Peyer's patch (tissue), 4 donors: ENCODE measurements around the gene PRMT5. TPM values are rescaled to one million over a fixed set of nuclear protein-coding genes. Genes with fewer than 3 reads are reported as not detected.
"Not testable (repeated sequence)": the region's sequence is repeated elsewhere in the genome, so short reads cannot be mapped to it uniquely, and the experiment has no call there.

ENCODE experiments used
- DNase-seq, 3 donors: peaks; one replicate each; pipeline ENCODE4 v3.0.0-alpha.2; 2017 to 2019
- H3K27ac ChIP-seq, 4 donors: fragments of 200-600 bp; sonication (generic); one replicate each; pipeline ENCODE4 v1.5.1; 2016 to 2019
- H3K27me3 ChIP-seq, 2 donors: fragments of 200-600 bp; sonication (generic); one replicate each; pipeline ENCODE4 v1.5.1; 2019
- H3K36me3 ChIP-seq, 3 donors: fragments of 200-600 bp; sonication (generic); one replicate each; pipeline ENCODE4 v1.5.1; 2016 to 2019
- H3K4me1 ChIP-seq, 4 donors: fragments of 200-600 bp; sonication (generic); one replicate each; pipeline ENCODE4 v1.5.1; 2016 to 2019
- H3K4me3 ChIP-seq, 4 donors: fragments of 200-600 bp; sonication (generic); 1 replicate in 3 of 4; 2 replicates in 1 of 4; pipeline ENCODE4 v1.5.1; 2016 to 2019; ENCODE audit warnings: mild to moderate bottlenecking in 1 of 4
- H3K9me3 ChIP-seq, 4 donors: fragments of 200-600 bp; sonication (generic); one replicate each; pipeline ENCODE4 v1.5.1; 2016 to 2019; ENCODE audit warnings: mild to moderate bottlenecking in 1 of 4
- POLR2A ChIP-seq, 2 donors: fragments of 450-650 bp; IDR thresholded peaks; one replicate each; pipeline ENCODE4 v1.5.1; 2017; ENCODE audit warnings: antibody characterized with exemption in 2 of 2, mild to moderate bottlenecking in 2 of 2, moderate library complexity in 2 of 2
- total RNA-seq, 4 donors: library from RNA; depleted of rRNA; stranded (reverse); fragments of >200 nt; gene quantifications; one replicate each; pipeline ENCODE4 v1.1.0, GENCODE V29; 2016
- TF ChIP-seq, protein P1 (sequence below), 6 experiments: fragments of 450-650 bp in 4 of 6; fragments of 200-600 bp in 2 of 6; sonication (generic) in 1 of 6; IDR thresholded peaks; one replicate each; pipeline ENCODE4 v1.5.1; 2017 to 2019; ENCODE audit warnings: antibody characterized with exemption in 6 of 6, mild to moderate bottlenecking in 3 of 6, moderate library complexity in 1 of 6

Gene PRMT5
- total RNA-seq, 4 donors from 2014 or later: 20.5 to 41.3 (median 26.6) TPM

DNA sequence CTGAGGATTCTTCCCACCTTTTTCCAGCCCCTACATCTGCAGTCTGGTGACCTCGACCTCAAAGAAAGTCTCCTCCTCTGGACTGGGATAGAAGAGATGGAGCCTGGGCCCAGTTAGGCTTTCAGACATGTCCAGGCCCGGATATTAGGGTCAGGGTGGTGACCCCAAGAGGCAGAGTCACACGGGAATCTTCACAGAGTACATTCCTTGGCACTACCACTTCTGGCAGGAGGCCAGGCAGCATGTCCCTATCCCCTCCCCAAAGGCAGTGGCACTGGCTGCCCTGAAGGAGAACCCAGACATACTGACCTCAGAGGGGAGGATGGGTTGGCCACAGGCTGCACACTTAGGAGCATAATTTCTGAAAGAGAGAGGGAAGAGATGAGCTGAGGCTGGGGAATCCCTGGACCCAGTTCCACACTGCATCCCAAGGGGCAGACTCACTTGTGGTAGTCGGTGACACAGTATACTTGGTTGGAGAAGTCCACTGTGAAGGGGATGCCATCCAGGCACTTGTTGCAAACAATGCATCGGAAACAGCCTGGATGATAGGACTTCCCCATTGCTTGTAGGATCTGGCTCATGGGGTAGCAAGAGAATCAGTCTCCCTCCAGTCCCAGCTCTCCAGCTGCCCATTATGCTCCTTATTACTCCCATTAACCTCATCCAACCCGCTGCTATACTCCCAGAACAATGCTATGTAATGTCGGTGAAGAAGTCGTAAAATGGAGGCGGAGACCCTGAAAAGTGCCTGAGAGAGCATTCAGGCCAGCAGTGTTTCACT, 45.5 kb upstream of the PRMT5 start:
- no peak for DNase-seq
- Histone ChIP-seq H3K9me3 (no peaks in the 10 kb centered on the region), H3K4me3 (peak overlapping the region in 1 of 4 donors; percentile 3), H3K4me1 (peaks cover 0 to 28% (median 6%) of the 10 kb centered on the region in 4 donors), H3K27ac (no peak overlapping the region), H3K36me3 (no peaks in the 10 kb centered on the region), H3K27me3 (no peaks in the 10 kb centered on the region)
- no peak for TF ChIP-seq POLR2A (IDR thresholded peaks at IDR 0.05)
- TF ChIP-seq, protein P1, sequence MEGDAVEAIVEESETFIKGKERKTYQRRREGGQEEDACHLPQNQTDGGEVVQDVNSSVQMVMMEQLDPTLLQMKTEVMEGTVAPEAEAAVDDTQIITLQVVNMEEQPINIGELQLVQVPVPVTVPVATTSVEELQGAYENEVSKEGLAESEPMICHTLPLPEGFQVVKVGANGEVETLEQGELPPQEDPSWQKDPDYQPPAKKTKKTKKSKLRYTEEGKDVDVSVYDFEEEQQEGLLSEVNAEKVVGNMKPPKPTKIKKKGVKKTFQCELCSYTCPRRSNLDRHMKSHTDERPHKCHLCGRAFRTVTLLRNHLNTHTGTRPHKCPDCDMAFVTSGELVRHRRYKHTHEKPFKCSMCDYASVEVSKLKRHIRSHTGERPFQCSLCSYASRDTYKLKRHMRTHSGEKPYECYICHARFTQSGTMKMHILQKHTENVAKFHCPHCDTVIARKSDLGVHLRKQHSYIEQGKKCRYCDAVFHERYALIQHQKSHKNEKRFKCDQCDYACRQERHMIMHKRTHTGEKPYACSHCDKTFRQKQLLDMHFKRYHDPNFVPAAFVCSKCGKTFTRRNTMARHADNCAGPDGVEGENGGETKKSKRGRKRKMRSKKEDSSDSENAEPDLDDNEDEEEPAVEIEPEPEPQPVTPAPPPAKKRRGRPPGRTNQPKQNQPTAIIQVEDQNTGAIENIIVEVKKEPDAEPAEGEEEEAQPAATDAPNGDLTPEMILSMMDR (IDR thresholded peaks at IDR 0.05): no peak

DNA sequence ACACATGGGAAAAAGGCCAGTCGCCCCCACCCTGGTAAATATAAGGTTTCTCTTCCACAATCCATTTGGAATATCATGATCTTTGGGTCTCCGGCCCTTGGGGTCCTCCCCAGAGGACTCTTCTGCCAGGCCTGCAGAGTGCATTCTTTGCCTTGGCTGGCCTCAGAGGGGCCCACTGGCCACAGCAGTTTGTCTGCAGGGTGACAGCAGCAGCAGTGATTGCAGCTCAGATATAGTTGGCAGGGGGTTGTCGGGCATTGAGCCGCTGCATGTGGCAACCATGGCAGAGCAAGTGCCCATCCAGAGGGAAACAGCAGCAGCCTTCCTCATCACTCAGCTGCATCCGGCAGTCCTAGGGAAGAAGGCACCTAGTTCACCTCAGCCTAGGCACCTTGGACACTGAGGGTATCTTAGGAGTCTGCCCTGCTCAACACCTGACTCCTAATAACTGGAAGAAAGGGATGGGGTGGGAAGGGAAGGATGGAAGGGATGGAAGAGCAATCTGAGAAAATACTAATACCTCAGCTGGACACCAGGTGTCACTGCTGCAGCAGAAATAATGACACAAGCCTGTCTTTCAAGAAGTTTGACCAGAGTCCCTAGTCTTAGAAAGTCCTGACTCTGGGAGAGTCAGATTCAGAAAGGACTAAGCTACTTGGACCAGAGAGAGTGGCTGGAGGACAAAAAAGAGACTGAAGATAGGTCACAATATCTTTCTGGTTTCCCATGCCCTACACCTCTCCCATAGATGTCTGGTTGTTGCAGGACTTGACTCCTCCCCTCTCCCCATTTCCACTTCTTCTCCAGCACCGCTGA, 44.2 kb upstream of the PRMT5 start:
- Histone ChIP-seq H3K9me3 (no peaks in the 10 kb centered on the region), H3K4me3 (no peak overlapping the region), H3K27ac (no peak overlapping the region), H3K27me3 (no peaks in the 10 kb centered on the region), H3K4me1 (peaks cover 0 to 22% (median 6%) of the 10 kb centered on the region in 4 donors), H3K36me3 (no peaks in the 10 kb centered on the region)
- no peak for TF ChIP-seq POLR2A (IDR thresholded peaks at IDR 0.05)
- TF ChIP-seq, protein P1 (IDR thresholded peaks at IDR 0.05): peak; percentile 46 to 90 (median 83)
- DNase-seq: peak in 1 of 3 donors; percentile 80

DNA sequence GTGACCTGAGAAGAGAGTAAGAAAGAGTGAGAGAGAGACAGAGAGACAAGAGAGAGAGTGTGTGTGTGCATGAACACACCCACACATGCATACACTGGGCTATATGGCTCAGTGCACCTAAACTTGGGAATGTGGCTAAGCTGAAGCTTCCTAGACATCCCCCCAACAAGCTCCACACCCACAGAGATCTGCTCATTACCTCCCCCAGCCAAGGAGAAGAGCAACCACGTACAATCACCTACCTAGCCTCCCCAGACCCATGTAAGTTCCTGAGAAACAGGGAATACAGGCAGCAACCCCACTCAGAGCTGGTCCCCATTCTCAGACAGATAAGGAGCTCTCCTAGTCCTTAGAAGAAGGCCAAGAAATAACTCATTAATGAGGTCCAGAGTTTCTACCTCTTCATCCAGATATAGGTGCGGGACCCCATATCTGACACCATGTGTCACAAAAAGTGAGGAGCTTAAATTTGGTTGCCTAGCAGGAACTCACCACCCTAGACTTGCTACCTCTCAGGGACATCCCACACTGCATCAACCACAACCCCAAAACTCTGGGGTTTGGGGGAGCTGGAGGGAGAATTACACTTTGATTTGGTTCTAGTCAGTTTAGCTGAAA, 43.2 kb upstream of the PRMT5 start:
- Histone ChIP-seq H3K4me3 (no peak overlapping the region), H3K27ac (no peak overlapping the region), H3K36me3 (no peaks in the 10 kb centered on the region), H3K9me3 (no peaks in the 10 kb centered on the region), H3K27me3 (no peaks in the 10 kb centered on the region), H3K4me1 (peaks cover 0 to 12% (median 6%) of the 10 kb centered on the region in 4 donors)
- DNase-seq: no peak
- TF ChIP-seq, protein P1 (IDR thresholded peaks at IDR 0.05): no peak
- no peak for TF ChIP-seq POLR2A (IDR thresholded peaks at IDR 0.05)

DNA sequence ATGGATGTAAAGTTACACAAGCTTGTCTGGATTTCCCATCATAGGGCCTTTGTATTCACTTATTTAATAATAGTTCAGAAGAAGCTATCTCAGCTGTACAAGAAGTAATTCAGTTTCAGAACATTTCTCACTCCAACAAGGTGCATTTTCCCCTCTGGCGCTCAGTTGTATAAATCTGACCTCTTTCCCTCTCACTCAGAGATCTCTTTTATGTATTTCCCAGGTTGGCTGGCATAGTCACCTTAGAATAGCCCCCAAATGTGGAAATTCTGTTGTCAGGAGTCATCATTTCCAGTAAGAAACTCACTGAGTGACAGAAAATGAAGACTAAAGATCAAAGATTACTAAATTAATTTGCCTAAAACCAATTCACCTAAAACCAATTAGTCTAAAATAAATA, 42.0 kb upstream of the PRMT5 start:
- Histone ChIP-seq H3K9me3 (no peaks in the 10 kb centered on the region), H3K27ac (no peak overlapping the region), H3K36me3 (no peaks in the 10 kb centered on the region), H3K27me3 (no peaks in the 10 kb centered on the region), H3K4me1 (no peaks in the 10 kb centered on the region), H3K4me3 (no peak overlapping the region)
- no peak for DNase-seq
- TF ChIP-seq, protein P1 (IDR thresholded peaks at IDR 0.05): no peak
- TF ChIP-seq POLR2A (IDR thresholded peaks at IDR 0.05): no peak

DNA sequence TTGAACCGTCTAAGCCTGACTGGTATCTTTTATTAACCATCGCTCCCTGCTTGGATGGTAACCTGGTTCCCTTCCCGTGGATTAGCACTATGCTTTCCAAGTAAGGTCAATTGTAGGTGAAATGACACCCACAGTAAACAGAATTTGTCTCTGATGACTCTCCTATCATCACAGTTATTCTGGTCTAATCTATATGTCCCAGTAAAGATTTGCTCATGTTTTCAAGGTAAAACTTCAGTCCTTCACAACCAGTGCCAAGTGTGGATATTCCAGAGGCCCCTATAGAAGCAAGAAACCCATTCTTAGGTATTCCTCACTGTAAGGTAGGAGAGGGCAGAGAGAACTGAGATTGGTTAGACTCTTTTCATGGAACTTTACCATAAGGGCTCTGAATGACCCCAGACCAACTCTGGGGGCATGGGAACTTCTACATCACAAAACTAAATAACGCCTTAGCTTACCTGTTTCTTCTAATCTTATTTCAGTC, 37.6 kb upstream of the PRMT5 start:
- no peak overlapping the region for H3K4me3 ChIP-seq
- no peaks in the 10 kb centered on the region for H3K9me3 ChIP-seq
- DNase-seq: no peak
- no peak overlapping the region for H3K27ac ChIP-seq
- TF ChIP-seq, protein P1 (IDR thresholded peaks at IDR 0.05): no peak
- TF ChIP-seq POLR2A (IDR thresholded peaks at IDR 0.05): no peak
- no peaks in the 10 kb centered on the region for H3K4me1 ChIP-seq
- no peaks in the 10 kb centered on the region for H3K27me3 ChIP-seq
- no peaks in the 10 kb centered on the region for H3K36me3 ChIP-seq

DNA sequence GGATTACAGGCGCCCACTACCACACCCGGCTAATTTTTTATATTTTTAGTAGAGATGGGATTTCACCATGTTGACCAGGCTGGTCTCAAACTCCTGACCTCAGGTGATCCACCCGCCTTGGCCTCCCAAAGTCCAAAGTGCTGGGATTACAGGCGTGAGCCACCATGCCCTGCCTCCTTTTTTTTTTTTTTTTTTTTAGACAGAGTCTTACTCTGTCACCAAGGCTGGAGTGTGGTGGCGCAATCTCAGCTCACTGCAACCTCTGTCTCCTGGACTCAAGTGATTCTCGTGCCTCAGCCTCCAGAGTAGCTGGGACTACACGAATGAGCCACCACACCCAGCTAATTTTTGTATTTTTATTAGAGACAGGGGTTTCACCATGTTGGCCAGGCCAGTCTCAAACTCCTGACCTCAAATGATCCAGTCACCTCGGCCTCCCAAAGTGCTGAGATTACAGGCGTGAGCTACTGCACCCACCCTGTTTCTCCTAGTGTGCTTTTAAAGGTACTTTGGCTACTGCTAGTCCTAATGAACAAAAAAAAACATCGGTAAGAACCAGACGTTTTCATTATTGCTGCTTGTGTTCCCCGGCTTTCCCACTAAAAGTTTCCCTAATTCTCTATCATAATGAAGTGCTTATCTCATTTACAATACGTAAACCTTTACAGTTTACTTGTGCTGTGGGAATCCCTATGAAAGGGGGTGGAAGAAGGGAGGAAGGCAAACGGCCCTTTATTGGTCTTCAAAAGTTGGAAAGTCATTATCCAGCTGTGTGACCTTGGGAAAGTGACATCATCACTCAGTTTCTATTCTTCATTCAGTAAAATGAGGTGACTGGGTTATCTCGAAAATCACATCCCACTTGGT, 37.0 kb upstream of the PRMT5 start:
- H3K9me3 ChIP-seq, H3K36me3 ChIP-seq, H3K4me1 ChIP-seq, H3K27ac ChIP-seq, H3K4me3 ChIP-seq, H3K27me3 ChIP-seq: not testable (repeated sequence)
- DNase-seq: peak in 1 of 3 donors; percentile 56
